A549 (cell line): ENCODE results near the gene TDRD12. TPM values are rescaled to one million over a fixed set of nuclear protein-coding genes. Genes with fewer than 3 reads are reported as not detected.

ENCODE experiments used
- ATAC-seq, 2 experiments: fragments of 200-7000 bp in 1 of 2; fragments of >200 bp in 1 of 2; cut with Nextera tagmentation in 1 of 2; cut with Tn5 transposase in 1 of 2; 3 replicates each; pipeline versions ENCODE4 v1.8.0 to v1.9.1; 2018 to 2020; ENCODE audit warnings: mild to moderate bottlenecking in 1 of 2, moderate library complexity in 1 of 2
- CTCF ChIA-PET: fragments of 300-600 bp; sonication (Branson Sonifier 250); formaldehyde crosslinking; extraction: SDS; loops from one replicate; lab custom pipeline; 2021; ENCODE audit warnings: antibody characterized with exemption, inconsistent platforms; lab: Yijun Ruan, JAX
- POLR2A ChIA-PET: fragments of 350-600 bp; formaldehyde crosslinking; extraction: SDS; loops from one replicate; lab custom pipeline; 2021; ENCODE audit warnings: antibody characterized with exemption, inconsistent platforms; lab: Yijun Ruan, JAX
- DNase-seq, 2 experiments: peaks; one replicate each; pipeline versions ENCODE4 v3.0.0 to v3.0.0-alpha.2; 2011 to 2016; ENCODE audit warnings: low read depth in 1 of 2, low spot score in 1 of 2
- FAIRE-seq: peaks from 2 replicates; lab custom pipeline; 2011; peaks lifted over from hg19 to GRCh38; lab: Jason Lieb, UNC
- H3K27ac ChIP-seq, 2 experiments: fragments of >200 bp; sonication (Bioruptor Twin); formaldehyde crosslinking; 3 replicates each; pipeline ENCODE4 v1.5.1; 2016 to 2017
- H3K4me1 ChIP-seq: fragments of >200 bp; sonication (Bioruptor Twin); formaldehyde crosslinking; 3 replicates; pipeline ENCODE4 v1.6.1; 2016
- H3K4me2 ChIP-seq: fragments of >200 bp; sonication (Bioruptor Twin); formaldehyde crosslinking; 3 replicates; pipeline ENCODE4 v1.6.1; 2016
- H3K4me3 ChIP-seq: fragments of >200 bp; sonication (Bioruptor Twin); formaldehyde crosslinking; 3 replicates; pipeline ENCODE4 v1.5.1; 2016
- H3K9me3 ChIP-seq: fragments of >200 bp; sonication (Bioruptor Twin); formaldehyde crosslinking; 3 replicates; pipeline ENCODE4 v1.6.1; 2016
- BHLHE40 ChIP-seq: IDR thresholded peaks from 2 replicates; pipeline ENCODE4 v1.6.1; 2012; ENCODE audit warnings: low read depth, low read length, inconsistent platforms
- ESRRA ChIP-seq: fragments of 150-350 bp; IDR thresholded peaks from 2 replicates; pipeline ENCODE4 v1.6.1; 2014; ENCODE audit warnings: mild to moderate bottlenecking, low read length, borderline replicate concordance
- FOXS1 ChIP-seq: fragments of 250-450 bp; sonication (Bioruptor Pico); IDR thresholded peaks from 2 replicates; pipeline ENCODE4 v1.5.0; 2020; ENCODE audit warnings: mild to moderate bottlenecking, moderate library complexity
- HEYL ChIP-seq: fragments of 250-450 bp; sonication (Bioruptor Pico); IDR thresholded peaks from 2 replicates; pipeline ENCODE4 v1.8.0; 2021; ENCODE audit warnings: mild to moderate bottlenecking, moderate library complexity
- HOXA7 ChIP-seq: fragments of 250-450 bp; sonication (Bioruptor Pico); IDR thresholded peaks from 2 replicates; pipeline ENCODE4 v1.5.0; 2020; ENCODE audit warnings: mild to moderate bottlenecking, moderate library complexity
- HOXB13 ChIP-seq: fragments of 250-450 bp; sonication (Bioruptor Pico); IDR thresholded peaks from 2 replicates; pipeline ENCODE4 v1.5.0; 2020; ENCODE audit warnings: low read depth, mild to moderate bottlenecking, moderate library complexity
- JUN ChIP-seq, 2 experiments: fragments of >200 bp; sonication (Bioruptor Twin); formaldehyde crosslinking; IDR thresholded peaks; 2 replicates in 1 of 2; 3 replicates in 1 of 2; pipeline ENCODE4 v1.6.1; 2016 to 2017
- MAZ ChIP-seq: fragments of 150-350 bp; IDR thresholded peaks from 2 replicates; pipeline ENCODE4 v1.6.1; 2014; ENCODE audit warnings: antibody characterized with exemption, low read depth, low read length, borderline replicate concordance
- MYC ChIP-seq: IDR thresholded peaks from 2 replicates; pipeline ENCODE4 v1.6.1; 2012; ENCODE audit warnings: mild to moderate bottlenecking, inconsistent platforms, low read length, improper control_type of control experiment, borderline replicate concordance
- NFE2L2 ChIP-seq: fragments of 150-350 bp; conservative IDR thresholded peaks from 2 replicates; pipeline ENCODE4 v1.6.1; 2014; ENCODE audit warnings: low read length
- RAD21 ChIP-seq, 2 experiments: fragments of >200 bp in 1 of 2; sonication (Bioruptor Twin) in 1 of 2; formaldehyde crosslinking in 1 of 2; IDR thresholded peaks in 1 of 2; conservative IDR thresholded peaks in 1 of 2; 2 replicates in 1 of 2; 3 replicates in 1 of 2; pipeline ENCODE4 v1.6.1; 2012 to 2018; ENCODE audit warnings: inconsistent platforms in 1 of 2
- RCOR1 ChIP-seq: fragments of 150-350 bp; IDR thresholded peaks from 2 replicates; pipeline ENCODE4 v1.6.1; 2014; ENCODE audit warnings: antibody characterized with exemption, low read length, low read depth
- SMC3 ChIP-seq: fragments of >200 bp; sonication (Bioruptor Twin); formaldehyde crosslinking; IDR thresholded peaks from 3 replicates; pipeline ENCODE4 v1.6.1; 2018; ENCODE audit warnings: inconsistent platforms
- SREBF2 ChIP-seq: fragments of 450-650 bp; IDR thresholded peaks from 2 replicates; pipeline ENCODE4 v1.6.1; 2014; ENCODE audit warnings: mild to moderate bottlenecking, moderate library complexity
- TFCP2L1 ChIP-seq: fragments of 250-450 bp; sonication (Bioruptor Pico); IDR thresholded peaks from 2 replicates; pipeline ENCODE4 v1.5.0; 2021; ENCODE audit warnings: mild to moderate bottlenecking
- WGBS: methylation state at CpG from one replicate; pipeline ENCODE4 v1.1.6; 2017; ENCODE audit errors: missing lambda C conversion rate; 5-methylcytosine and 5-hydroxymethylcytosine counted together
- polyA plus RNA-seq, 4 experiments: library from polyadenylated mRNA; depleted of rRNA in 3 of 4; stranded (reverse); fragments of >200 nt; fragmentation: RNase III in 1 of 4; extraction: RNeasy Plus Mini Kit Qiagen cat#74134 plus additional on column Dnase treatment in 1 of 4; gene quantifications; 2 replicates in 3 of 4; 3 replicates in 1 of 4; pipeline ENCODE4 v1.2.3, GENCODE V29; 2011 to 2017
- TF ChIP-seq, protein P1 (sequence below): IDR thresholded peaks from 2 replicates; pipeline ENCODE4 v1.6.1; 2012
- TF ChIP-seq, protein P2 (sequence below): fragments of >200 bp; sonication (Bioruptor Twin); formaldehyde crosslinking; IDR thresholded peaks from 3 replicates; pipeline ENCODE4 v1.6.1; 2016
- TF ChIP-seq, protein P3 (sequence below): fragments of 450-650 bp; IDR thresholded peaks from 2 replicates; pipeline ENCODE4 v1.6.1; 2014; ENCODE audit warnings: antibody characterized with exemption
- TF ChIP-seq, protein P4 (sequence below): fragments of 250-450 bp; sonication (Bioruptor Pico); IDR thresholded peaks from 2 replicates; pipeline ENCODE4 v1.5.0; 2021; ENCODE audit warnings: mild to moderate bottlenecking, moderate library complexity, borderline replicate concordance

Gene TDRD12
- polyA plus RNA-seq, 2 of the 4 experiments (the other 2 are of a cell fraction), result 0.19 to 0.53 TPM

DNA sequence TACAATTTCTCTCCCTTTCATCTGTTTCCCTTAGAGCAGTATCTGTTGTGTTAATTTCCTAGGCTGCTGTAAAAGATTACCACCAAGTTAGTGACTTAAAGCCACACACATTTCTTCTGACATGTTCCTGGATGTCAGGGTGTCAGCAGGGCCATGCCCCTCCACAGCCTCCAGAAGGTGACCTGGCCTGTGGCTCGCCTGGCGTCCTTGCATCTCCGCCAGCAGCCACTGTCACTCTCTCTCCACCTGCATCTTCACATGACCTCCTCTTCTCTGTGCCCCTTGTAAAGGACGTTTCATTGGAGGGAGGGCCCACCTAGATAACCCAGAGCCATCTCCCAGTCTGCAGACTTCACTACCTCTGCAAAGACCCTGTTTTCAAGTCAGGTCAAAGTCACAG, 88.7 kb downstream of the TDRD12 start:
- Histone ChIP-seq H3K9me3 (no peaks in the 10 kb centered on the region), H3K4me1 (no peaks in the 10 kb centered on the region), H3K4me3 (no peak overlapping the region), H3K27ac (no peak overlapping the region), H3K4me2 (no peak overlapping the region)
- ATAC-seq (no peak), FAIRE-seq (peak; percentile 36), DNase-seq (no peak)
- POLR2A ChIA-PET, result no interaction called here
- 74% methylated on average over 4 of the region's 4 CpGs for WGBS
- TF ChIP-seq SREBF2, result no peak
- TF ChIP-seq BHLHE40, result no peak
- CTCF ChIA-PET, result no interaction called here

DNA sequence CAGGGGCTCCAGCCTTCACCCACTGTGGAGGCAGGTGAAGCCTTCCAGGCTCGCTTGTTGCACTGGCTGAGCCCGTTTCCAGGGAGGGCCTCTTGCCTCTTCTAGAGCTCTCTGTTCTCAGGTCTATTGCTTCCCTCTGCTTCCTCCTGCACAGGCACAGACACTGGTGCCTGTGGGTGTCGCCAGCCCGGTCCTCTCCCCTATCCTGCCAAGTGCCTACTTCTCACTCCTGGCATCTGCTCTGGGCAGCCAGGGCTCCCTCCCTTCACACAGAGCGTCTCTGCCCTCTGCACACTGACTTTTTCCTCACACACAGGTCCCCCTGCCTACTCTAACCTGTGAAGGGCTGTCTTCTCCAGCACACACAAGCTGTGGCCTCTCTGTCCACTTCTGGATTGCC, 89.7 kb downstream of the TDRD12 start:
- ATAC-seq (peak; percentile 26 to 64; a peak in 3 of 6 replicates), DNase-seq (no peak)
- H3K4me3 ChIP-seq, result no peak overlapping the region

DNA sequence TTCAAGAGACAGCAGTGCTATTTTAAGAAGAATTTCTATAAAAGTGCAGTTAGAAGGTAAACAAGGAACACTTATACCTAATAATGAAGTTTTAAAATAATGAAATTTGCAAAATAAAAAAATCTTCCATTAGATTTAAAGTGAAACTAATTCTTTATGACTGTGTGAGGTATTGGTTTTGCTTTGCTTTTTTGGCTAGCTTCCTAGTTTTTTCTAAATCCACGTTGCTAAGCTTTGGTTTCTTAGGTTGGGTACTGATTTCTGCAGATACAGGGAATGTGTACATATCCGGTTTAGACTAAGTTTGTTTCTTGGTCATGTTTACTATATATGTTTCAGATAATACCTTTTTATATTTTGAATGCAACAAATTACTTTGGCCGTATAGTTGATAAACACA, 90.2 kb downstream of the TDRD12 start:
- DNase-seq, result no peak
- TF ChIP-seq, protein P1, sequence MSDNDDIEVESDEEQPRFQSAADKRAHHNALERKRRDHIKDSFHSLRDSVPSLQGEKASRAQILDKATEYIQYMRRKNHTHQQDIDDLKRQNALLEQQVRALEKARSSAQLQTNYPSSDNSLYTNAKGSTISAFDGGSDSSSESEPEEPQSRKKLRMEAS, result no peak
- TF ChIP-seq, protein P2, sequence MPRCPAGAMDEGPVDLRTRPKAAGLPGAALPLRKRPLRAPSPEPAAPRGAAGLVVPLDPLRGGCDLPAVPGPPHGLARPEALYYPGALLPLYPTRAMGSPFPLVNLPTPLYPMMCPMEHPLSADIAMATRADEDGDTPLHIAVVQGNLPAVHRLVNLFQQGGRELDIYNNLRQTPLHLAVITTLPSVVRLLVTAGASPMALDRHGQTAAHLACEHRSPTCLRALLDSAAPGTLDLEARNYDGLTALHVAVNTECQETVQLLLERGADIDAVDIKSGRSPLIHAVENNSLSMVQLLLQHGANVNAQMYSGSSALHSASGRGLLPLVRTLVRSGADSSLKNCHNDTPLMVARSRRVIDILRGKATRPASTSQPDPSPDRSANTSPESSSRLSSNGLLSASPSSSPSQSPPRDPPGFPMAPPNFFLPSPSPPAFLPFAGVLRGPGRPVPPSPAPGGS, result no peak
- no peak for TF ChIP-seq RCOR1
- TF ChIP-seq HOXA7 (CRISPR knock-in tag), result no peak
- H3K9me3 ChIP-seq, result no peaks in the 10 kb centered on the region
- no peak overlapping the region for H3K4me2 ChIP-seq
- no peak for ATAC-seq
- H3K4me1 ChIP-seq, result no peaks in the 10 kb centered on the region
- ChIA-PET POLR2A (interaction anchor here (0.5 kb wide), 1 partner anchor 171 kb away, joined by 3 read pairs; no protein-coding TSS in a partner anchor), CTCF (interaction anchor here (0.5 kb wide), 1 partner anchor 270 kb away, joined by 4 read pairs; no protein-coding TSS in a partner anchor)
- no peak overlapping the region for H3K27ac ChIP-seq
- H3K4me3 ChIP-seq, result no peak overlapping the region
- FAIRE-seq, result no peak
- 50% methylated on average over 3 of the region's 3 CpGs for WGBS

More for the DNA sequence above, 89.7 kb downstream of the TDRD12 start:
- H3K9me3 ChIP-seq, result no peaks in the 10 kb centered on the region
- 53% methylated on average over 5 of the region's 5 CpGs for WGBS
- no peaks in the 10 kb centered on the region for H3K4me1 ChIP-seq
- H3K27ac ChIP-seq, result no peak overlapping the region
- ChIA-PET POLR2A (no interaction called here), CTCF (interaction anchor here (0.5 kb wide), 1 partner anchor 271 kb away, joined by 4 read pairs; no protein-coding TSS in a partner anchor)
- H3K4me2 ChIP-seq, result no peak overlapping the region
- no peak for FAIRE-seq
- TF ChIP-seq MAZ (no peak), RAD21 (conservative IDR thresholded peaks at IDR 0.05 in 1 of 2, IDR thresholded peaks at IDR 0.05 in 1 of 2) (no peak), SMC3 (no peak), HEYL (CRISPR knock-in tag) (no peak), MYC (no peak), FOXS1 (CRISPR knock-in tag) (no peak), HOXB13 (CRISPR knock-in tag) (no peak), ESRRA (no peak), NFE2L2 (no peak), JUN (IDR thresholded peaks at IDR 0.05) (no peak), TFCP2L1 (CRISPR knock-in tag) (no peak)
- TF ChIP-seq, protein P3, sequence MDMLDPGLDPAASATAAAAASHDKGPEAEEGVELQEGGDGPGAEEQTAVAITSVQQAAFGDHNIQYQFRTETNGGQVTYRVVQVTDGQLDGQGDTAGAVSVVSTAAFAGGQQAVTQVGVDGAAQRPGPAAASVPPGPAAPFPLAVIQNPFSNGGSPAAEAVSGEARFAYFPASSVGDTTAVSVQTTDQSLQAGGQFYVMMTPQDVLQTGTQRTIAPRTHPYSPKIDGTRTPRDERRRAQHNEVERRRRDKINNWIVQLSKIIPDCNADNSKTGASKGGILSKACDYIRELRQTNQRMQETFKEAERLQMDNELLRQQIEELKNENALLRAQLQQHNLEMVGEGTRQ, result no peak
- TF ChIP-seq, protein P4, sequence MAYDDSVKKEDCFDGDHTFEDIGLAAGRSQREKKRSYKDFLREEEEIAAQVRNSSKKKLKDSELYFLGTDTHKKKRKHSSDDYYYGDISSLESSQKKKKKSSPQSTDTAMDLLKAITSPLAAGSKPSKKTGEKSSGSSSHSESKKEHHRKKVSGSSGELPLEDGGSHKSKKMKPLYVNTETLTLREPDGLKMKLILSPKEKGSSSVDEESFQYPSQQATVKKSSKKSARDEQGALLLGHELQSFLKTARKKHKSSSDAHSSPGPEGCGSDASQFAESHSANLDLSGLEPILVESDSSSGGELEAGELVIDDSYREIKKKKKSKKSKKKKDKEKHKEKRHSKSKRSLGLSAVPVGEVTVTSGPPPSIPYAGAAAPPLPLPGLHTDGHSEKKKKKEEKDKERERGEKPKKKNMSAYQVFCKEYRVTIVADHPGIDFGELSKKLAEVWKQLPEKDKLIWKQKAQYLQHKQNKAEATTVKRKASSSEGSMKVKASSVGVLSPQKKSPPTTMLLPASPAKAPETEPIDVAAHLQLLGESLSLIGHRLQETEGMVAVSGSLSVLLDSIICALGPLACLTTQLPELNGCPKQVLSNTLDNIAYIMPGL (CRISPR knock-in tag), result no peak
